Lower leg skin (tissue), 4 donors: ENCODE measurements around the gene KCTD6. TPM values are rescaled to one million over a fixed set of nuclear protein-coding genes. Genes with fewer than 3 reads are reported as not detected.
"Not testable (repeated sequence)": the region's sequence is repeated elsewhere in the genome, so short reads cannot be mapped to it uniquely, and the experiment has no call there.

ENCODE experiments used
- DNase-seq, 2 donors: peaks; one replicate each; pipeline ENCODE4 v3.0.0-alpha.2; 2019; ENCODE audit warnings: low spot score in 2 of 2
- H3K4me3 ChIP-seq: fragments of 200-600 bp; sonication (generic); 2 replicates; pipeline ENCODE4 v1.5.1; 2017; ENCODE audit warnings: mild to moderate bottlenecking, low read depth; ENCODE audit not compliant: poor library complexity, severe bottlenecking
- POLR2A ChIP-seq, 2 donors: fragments of 450-650 bp; IDR thresholded peaks; one replicate each; pipeline ENCODE4 v1.6.1; 2016 to 2017; ENCODE audit warnings: antibody characterized with exemption in 2 of 2, mild to moderate bottlenecking in 1 of 2, moderate library complexity in 1 of 2
- WGBS, 2 donors: methylation state at CpG; one replicate each; pipeline ENCODE4 v1.1.5; 2018; 5-methylcytosine and 5-hydroxymethylcytosine counted together
- intact Hi-C: fragments of 100-400 bp; cut with DNase I; formaldehyde crosslinking; loops from one replicate; pipeline ENCODE4 v1.15.0; 2023; ENCODE audit warnings: low total_unique reads
- total RNA-seq, 4 donors: library from RNA; depleted of rRNA; stranded (reverse); fragments of >200 nt; gene quantifications; one replicate each; pipeline ENCODE4 v1.1.0, GENCODE V29; 2016
- TF ChIP-seq, protein P1 (sequence below), 3 donors: fragments of 450-650 bp; IDR thresholded peaks; one replicate each; pipeline ENCODE4 v1.5.1; 2016; ENCODE audit warnings: antibody characterized with exemption in 3 of 3, mild to moderate bottlenecking in 3 of 3, moderate library complexity in 2 of 3

Gene KCTD6
- total RNA-seq, 4 donors from 2014 or later, result 9.4 to 14.8 (median 11.6) TPM

DNA sequence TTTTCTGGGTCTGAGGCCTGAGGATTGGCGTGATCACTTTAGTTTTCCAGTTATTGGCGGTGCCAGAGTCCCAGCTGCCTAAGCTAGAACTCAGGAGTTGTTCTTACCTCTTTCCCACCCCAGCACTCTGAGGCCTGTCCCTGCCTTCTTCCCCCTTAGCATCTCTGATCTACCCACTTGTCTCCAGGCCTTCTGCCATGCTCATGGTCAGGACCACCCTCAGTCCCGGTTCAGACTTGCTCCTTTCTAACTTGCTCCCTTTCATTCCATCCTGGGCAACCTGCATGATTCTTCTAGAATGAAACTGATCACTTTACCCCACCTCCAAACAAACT is 29.4 kb downstream of the KCTD6 start:
- DNase-seq, result no peak
- intact Hi-C loops, result no loop called here
- H3K4me3 ChIP-seq, result no peak overlapping the region
- WGBS, 2 donors, result 92 to 97% methylated on average over 3 of the region's 3 CpGs
- TF ChIP-seq POLR2A (IDR thresholded peaks at IDR 0.05), result no peak
- TF ChIP-seq, protein P1, sequence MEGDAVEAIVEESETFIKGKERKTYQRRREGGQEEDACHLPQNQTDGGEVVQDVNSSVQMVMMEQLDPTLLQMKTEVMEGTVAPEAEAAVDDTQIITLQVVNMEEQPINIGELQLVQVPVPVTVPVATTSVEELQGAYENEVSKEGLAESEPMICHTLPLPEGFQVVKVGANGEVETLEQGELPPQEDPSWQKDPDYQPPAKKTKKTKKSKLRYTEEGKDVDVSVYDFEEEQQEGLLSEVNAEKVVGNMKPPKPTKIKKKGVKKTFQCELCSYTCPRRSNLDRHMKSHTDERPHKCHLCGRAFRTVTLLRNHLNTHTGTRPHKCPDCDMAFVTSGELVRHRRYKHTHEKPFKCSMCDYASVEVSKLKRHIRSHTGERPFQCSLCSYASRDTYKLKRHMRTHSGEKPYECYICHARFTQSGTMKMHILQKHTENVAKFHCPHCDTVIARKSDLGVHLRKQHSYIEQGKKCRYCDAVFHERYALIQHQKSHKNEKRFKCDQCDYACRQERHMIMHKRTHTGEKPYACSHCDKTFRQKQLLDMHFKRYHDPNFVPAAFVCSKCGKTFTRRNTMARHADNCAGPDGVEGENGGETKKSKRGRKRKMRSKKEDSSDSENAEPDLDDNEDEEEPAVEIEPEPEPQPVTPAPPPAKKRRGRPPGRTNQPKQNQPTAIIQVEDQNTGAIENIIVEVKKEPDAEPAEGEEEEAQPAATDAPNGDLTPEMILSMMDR (IDR thresholded peaks at IDR 0.05), result no peak

DNA sequence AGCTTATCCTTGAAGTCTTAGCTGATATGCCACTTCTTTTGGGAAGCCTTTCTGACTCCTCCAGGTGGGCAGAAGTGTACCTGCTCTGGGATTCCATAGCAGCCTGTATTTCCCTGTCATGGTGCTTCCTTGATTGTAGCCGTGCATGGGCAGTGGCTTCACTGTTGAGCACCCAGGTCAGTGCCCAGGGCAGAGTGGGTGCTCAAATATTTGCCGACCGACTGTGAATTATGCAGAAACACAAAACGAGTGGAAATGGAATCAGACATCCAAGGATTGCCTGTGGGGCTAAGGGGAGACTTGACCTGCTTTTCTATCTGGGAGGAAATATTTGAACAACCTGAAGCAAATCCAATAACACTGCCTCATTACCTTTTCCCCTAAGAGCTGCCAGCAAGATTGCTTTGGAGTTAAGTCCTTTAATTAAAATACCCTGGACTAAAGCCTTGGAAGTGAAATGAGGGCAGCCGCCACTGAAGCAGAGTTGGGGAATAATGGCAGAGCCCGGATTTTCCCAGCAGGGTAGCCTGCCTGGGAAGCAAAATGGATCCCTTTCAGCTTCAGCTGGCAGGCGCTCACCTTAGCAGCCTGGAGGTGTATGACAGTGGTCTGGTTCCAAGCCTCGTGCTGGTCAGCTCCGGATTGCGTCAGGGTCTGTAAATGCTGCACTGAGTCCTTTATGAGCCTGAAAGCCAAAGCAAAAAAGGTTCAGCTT is 30.2 kb downstream of the KCTD6 start:
- TF ChIP-seq POLR2A (IDR thresholded peaks at IDR 0.05), result no peak
- TF ChIP-seq, protein P1 (IDR thresholded peaks at IDR 0.05), result no peak
- intact Hi-C loops, result no loop called here
- 54 to 57% methylated on average over 10 of the region's 10 CpGs for WGBS, 2 donors
- no peak overlapping the region for H3K4me3 ChIP-seq
- peak in 1 of 2 donors; percentile 81 for DNase-seq

DNA sequence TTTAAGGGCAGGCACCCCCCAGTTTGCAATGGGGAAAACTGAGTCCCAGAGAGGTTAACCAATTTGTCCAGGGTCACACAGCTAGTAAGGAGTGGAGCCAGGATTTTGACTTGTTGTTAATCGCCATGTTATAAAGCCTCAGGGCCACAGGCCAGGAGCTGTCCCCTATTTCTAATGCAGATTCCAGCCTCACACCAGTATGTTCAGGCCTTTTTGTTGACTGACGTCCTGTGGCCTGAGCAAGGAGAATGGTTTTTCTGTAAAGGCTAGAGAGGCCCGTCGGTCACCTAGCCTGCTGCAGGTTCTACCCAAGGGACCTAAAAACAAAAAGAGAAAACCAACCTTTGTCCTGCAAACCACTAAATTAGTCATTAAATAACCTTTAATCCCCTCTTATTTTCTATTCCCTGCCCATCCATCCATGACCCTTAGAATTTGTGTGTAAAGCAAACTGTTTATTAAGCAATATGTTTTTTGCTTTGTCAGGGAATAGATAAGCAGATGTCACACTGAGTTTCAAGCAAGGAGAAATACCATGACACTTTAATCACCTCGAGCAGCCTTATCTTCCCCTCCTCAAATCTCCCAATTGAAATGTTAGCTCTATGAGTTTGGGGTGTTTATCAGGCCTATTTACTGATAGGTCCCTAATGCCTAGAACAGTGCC is 31.0 kb downstream of the KCTD6 start:
- WGBS, 2 donors, result 83 to 85% methylated on average over 5 of the region's 5 CpGs
- intact Hi-C loops, result no loop called here
- DNase-seq, result no peak
- no peak overlapping the region for H3K4me3 ChIP-seq
- TF ChIP-seq POLR2A (IDR thresholded peaks at IDR 0.05), result no peak
- TF ChIP-seq, protein P1 (IDR thresholded peaks at IDR 0.05), result no peak

DNA sequence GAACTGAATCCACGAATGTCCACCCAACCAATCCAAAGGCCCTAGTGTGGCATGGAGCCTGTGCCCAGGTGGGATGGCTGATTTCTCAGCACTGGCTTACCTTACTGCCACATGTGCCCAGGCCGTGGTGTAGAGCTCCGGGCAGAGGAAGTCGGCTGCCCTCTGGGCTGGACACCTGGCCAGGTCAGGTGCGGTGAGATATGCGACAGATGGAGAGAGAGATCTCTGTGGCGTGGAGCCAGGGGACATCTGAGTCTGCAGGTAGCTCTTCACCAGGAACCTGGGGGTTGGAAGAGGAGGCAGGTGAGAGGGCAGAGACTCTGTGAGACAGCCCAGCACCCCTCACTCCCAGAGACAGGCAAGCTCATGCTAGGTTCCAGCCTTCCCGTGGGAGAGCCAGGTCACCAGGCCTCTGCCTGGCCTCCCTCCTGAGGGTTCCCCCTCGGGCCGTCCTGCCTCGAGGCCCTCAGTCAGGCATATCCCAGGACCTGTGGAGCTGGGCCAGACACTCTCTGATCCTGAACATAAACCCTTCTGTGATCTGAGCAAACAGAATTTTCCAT is 32.5 kb downstream of the KCTD6 start:
- DNase-seq, result peak; percentile 10 to 78
- intact Hi-C loops, result no loop called here
- TF ChIP-seq, protein P1 (IDR thresholded peaks at IDR 0.05), result no peak
- TF ChIP-seq POLR2A (IDR thresholded peaks at IDR 0.05), result no peak
- 84 to 87% methylated on average over 9 to 11 of the region's 11 CpGs for WGBS, 2 donors
- H3K4me3 ChIP-seq, result no peak overlapping the region

DNA sequence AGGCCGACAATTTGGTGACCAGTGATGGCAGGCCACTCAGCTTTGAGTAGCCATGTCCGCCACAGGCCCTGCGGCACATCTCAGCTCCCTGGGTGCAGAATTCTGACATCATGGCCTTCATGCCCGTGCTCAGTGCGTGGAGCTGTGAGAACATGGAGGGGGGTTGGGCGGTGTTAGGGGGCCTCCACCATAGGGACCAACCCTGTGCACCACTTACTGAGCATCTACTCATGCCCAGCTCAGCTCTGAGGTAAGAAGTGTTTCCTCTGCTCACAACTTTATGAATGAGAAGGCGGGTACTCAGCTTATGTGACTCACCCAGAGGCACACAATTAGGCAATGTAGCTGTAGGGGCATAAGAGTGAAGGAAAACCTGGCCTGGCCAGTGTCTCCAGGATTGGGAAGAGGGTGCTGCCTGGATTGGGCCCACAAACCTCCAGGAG is 34.6 kb downstream of the KCTD6 start:
- 78 to 82% methylated on average over 7 of the region's 7 CpGs for WGBS, 2 donors
- DNase-seq, result peak; percentile 31 to 72
- TF ChIP-seq, protein P1 (IDR thresholded peaks at IDR 0.05), result no peak
- no peak for TF ChIP-seq POLR2A (IDR thresholded peaks at IDR 0.05)
- intact Hi-C loops, result no loop called here
- no peak overlapping the region for H3K4me3 ChIP-seq

DNA sequence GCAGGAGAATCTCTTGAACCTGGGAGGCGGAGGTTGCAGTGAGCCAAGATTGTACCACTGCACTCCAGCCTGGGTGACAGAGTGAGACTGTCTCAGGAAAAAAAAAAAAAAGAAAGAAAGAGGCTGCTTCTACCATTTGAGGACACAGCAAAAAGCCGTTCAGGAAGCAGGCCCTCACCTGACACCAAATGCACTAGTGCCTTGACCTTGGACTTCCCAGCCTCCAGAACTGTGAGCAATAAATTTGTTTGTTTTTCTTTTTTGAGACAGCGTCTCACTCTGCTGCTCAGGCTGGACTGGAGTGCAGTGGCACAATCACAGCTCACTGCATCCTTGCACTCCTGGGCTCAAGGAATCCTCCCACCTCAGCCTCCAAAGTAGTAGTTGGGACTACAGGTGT is 35.5 kb downstream of the KCTD6 start:
- intact Hi-C loops, DNase-seq, H3K4me3 ChIP-seq: not testable (repeated sequence)
- 85 to 95% methylated on average over 3 of the region's 3 CpGs for WGBS, 2 donors
